GM06990 (cell line): ENCODE measurements around the gene TPP2.

Source experiments
- DNase-seq: peaks from one replicate; pipeline ENCODE4 v3.0.0-alpha.2; 2011; ENCODE audit not compliant: insufficient read length; ENCODE audit errors: extremely low read depth
- H3K27me3 ChIP-seq: replicated peaks from 2 replicates; pipeline ENCODE4 v1.6.0; 2011; ENCODE audit warnings: low read length; ENCODE audit not compliant: control insufficient read depth, insufficient read depth
- H3K36me3 ChIP-seq: 2 replicates; pipeline ENCODE4 v1.5.1; 2011; ENCODE audit warnings: low read length; ENCODE audit not compliant: control insufficient read depth, insufficient read depth
- H3K4me3 ChIP-seq: replicated peaks from 2 replicates; pipeline ENCODE4 v1.5.1; 2011; ENCODE audit warnings: low read depth, mild to moderate bottlenecking, control low read depth, low read length
- TF ChIP-seq, protein P1 (sequence below): IDR thresholded peaks from 2 replicates; pipeline ENCODE4 v1.5.1; 2011; ENCODE audit warnings: low read length, control low read depth, mild to moderate bottlenecking, inconsistent platforms; ENCODE audit not compliant: insufficient read depth, poor library complexity, severe bottlenecking

Gene TPP2

DNA sequence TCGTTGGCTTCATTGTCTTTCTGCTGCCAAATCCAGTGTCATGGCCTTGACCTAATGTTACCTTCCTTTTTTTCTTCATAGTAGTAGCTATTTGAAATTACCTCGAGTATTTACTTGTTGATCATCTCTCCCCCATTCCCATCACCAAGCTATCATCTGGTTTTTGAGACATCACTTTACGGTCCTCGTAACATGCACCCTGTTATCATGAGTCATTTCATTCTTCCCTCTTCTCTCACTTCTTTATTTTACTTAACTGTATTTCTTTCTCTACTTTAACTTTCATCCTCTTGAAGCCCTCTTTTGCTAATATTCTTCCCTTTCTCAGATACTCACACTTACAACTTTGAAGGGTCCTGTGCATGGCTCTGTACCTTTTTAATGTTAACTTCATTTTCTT, 31.8 kb downstream of the TPP2 start:
- Histone ChIP-seq H3K36me3 (peaks cover 3% of the 10 kb centered on the region), H3K27me3 (no peaks in the 10 kb centered on the region), H3K4me3 (no peak overlapping the region)
- TF ChIP-seq, protein P1, sequence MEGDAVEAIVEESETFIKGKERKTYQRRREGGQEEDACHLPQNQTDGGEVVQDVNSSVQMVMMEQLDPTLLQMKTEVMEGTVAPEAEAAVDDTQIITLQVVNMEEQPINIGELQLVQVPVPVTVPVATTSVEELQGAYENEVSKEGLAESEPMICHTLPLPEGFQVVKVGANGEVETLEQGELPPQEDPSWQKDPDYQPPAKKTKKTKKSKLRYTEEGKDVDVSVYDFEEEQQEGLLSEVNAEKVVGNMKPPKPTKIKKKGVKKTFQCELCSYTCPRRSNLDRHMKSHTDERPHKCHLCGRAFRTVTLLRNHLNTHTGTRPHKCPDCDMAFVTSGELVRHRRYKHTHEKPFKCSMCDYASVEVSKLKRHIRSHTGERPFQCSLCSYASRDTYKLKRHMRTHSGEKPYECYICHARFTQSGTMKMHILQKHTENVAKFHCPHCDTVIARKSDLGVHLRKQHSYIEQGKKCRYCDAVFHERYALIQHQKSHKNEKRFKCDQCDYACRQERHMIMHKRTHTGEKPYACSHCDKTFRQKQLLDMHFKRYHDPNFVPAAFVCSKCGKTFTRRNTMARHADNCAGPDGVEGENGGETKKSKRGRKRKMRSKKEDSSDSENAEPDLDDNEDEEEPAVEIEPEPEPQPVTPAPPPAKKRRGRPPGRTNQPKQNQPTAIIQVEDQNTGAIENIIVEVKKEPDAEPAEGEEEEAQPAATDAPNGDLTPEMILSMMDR = no peak
- DNase-seq = no peak

DNA sequence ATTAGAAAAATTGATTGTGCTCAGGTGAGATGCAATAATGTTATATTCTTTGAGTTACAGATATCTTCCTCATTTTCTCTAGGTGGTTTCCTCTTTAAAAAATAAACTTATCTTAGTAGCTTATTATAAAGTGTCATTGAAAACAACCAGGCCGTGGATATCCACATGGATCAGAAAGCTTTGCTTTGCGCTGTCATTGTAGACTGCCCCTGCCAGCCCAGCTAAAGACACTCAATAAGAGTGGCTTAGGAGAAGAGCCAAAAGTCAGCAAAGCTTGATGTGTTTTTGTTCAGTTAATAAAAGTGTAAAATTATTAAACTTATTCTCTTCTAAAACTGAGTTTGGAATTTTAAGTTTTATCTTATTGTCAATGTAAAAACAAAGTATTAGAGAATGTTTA, 34.4 kb downstream of the TPP2 start:
- peaks cover 6% of the 10 kb centered on the region for H3K36me3 ChIP-seq
- TF ChIP-seq, protein P1 = no peak
- DNase-seq = no peak
- H3K4me3 ChIP-seq = no peak overlapping the region
- H3K27me3 ChIP-seq = no peaks in the 10 kb centered on the region

DNA sequence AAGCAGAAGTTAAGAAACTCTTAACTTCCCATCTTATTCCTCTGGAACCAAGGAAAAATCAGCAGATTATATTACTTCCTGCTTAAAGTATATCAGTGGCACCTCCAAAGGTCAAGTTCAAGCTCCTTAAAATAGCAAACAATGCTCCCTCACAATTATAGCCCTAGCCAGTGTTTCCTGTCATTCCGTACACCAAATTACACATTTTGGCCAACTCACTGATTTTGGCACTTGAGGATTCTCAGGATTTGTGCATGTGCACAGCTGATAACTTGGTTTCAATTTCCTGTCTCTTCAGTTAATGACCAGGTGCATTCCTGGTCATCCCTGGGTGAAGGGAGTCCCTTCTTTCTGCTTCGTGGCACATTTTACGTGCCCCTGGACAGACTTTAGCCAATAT, 42.0 kb downstream of the TPP2 start:
- TF ChIP-seq, protein P1 = no peak
- Histone ChIP-seq H3K36me3 (peaks cover 14% of the 10 kb centered on the region), H3K27me3 (no peaks in the 10 kb centered on the region), H3K4me3 (no peak overlapping the region)
- DNase-seq = no peak

DNA sequence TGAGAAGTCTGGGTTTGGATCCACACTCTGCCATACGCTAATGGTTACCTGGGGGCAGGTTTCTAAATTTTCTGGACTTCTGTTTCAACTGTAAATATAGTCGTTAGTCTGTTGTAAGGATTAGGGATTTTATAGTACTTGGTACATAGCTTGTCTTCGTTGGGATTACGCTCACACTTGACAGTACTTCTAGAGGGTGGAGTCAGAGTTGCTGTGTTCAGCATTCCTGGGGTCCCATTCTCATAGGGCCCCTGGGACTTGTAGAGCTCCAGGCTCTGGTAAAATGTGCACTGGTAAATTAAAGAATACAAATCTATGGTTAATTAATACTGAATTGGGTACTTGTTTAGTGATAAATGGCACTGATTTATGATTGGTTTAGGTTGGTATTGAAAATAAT, 45.2 kb downstream of the TPP2 start:
- no peak overlapping the region for H3K4me3 ChIP-seq
- DNase-seq = no peak
- peaks cover 15% of the 10 kb centered on the region for H3K36me3 ChIP-seq
- TF ChIP-seq, protein P1 = no peak
- no peaks in the 10 kb centered on the region for H3K27me3 ChIP-seq

DNA sequence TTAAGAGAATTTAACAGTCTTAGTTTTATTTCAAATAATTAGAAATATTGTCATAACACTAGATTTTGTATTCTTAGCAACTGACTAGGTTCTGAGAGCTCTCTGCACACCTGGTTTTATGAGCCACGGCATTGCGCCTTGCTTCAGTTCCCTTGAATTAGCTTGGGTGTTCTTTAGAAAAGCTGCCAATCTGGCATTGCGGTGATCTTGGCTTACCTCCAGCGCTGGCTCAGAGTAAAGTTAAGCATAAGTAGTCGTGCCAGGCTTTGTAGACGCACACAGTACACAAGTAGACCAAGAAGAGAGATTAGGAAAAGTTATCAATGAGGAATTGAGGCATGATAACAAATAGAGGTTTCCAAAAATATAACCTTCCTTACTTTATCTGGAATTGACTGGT, 45.7 kb downstream of the TPP2 start:
- TF ChIP-seq, protein P1 = no peak
- Histone ChIP-seq H3K36me3 (peaks cover 15% of the 10 kb centered on the region), H3K27me3 (no peaks in the 10 kb centered on the region), H3K4me3 (no peak overlapping the region)
- no peak for DNase-seq

DNA sequence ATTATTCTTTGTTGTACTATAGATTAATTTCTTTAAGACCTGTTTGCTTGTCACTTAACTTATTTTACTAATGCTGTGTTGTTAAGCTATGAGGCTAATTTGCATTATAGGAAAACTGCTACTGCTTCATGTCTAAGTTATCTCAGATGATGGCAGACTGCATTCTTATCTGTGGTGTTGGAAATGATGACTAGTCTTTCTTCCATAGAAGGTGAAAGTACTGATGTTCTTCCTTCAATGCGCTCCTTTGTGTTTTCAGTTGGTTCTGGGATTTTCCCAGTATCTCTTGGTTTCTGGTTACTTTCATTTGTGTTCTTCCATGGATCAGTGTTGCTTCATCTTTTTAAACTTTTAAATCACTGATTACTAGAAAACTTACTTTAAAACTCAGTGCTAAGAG, 46.9 kb downstream of the TPP2 start:
- no peak for DNase-seq
- peaks cover 12% of the 10 kb centered on the region for H3K36me3 ChIP-seq
- TF ChIP-seq, protein P1 = no peak
- no peaks in the 10 kb centered on the region for H3K27me3 ChIP-seq
- H3K4me3 ChIP-seq = no peak overlapping the region
